Measurements from ENCODE around the gene ATG12.
"Not testable (repeated sequence)": the region's sequence is repeated elsewhere in the genome, so short reads cannot be mapped to it uniquely, and the experiment has no call there.

DNA sequence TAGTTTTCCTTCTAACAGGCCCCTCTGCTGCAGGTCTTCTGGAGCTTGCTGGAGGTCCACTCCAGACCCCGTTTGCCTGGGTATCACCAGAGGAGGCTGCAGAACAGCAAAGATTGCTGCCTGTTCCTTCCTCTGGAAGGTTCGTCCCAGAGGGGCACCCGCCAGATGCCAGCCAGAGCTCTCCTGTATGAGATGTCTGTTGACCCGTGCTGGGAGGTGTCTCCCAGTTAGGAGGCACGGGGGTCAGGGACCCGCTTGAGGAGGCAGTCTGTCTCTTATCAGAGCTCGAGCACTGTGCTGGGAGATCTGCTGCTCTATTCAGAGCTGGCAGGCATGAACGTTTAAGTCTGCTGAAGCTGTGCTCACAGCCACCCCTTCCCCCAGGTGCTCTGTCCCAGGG is 41.1 kb upstream of the ATG12 start:
- TF ChIP-seq, protein P1, sequence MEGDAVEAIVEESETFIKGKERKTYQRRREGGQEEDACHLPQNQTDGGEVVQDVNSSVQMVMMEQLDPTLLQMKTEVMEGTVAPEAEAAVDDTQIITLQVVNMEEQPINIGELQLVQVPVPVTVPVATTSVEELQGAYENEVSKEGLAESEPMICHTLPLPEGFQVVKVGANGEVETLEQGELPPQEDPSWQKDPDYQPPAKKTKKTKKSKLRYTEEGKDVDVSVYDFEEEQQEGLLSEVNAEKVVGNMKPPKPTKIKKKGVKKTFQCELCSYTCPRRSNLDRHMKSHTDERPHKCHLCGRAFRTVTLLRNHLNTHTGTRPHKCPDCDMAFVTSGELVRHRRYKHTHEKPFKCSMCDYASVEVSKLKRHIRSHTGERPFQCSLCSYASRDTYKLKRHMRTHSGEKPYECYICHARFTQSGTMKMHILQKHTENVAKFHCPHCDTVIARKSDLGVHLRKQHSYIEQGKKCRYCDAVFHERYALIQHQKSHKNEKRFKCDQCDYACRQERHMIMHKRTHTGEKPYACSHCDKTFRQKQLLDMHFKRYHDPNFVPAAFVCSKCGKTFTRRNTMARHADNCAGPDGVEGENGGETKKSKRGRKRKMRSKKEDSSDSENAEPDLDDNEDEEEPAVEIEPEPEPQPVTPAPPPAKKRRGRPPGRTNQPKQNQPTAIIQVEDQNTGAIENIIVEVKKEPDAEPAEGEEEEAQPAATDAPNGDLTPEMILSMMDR (IDR thresholded peaks at IDR 0.05) = not testable (repeated sequence)
- TF ChIP-seq EP300, POLR2A (IDR thresholded peaks at IDR 0.05): not testable (repeated sequence)
